ENCODE measurements around the gene PLXNA2. TPM values are rescaled to one million over a fixed set of nuclear protein-coding genes. Genes with fewer than 3 reads are reported as not detected.

PLXNA2 gene
- total and polyA plus RNA-seq, 2 of the 8 experiments (the other 6 are each of a cell fraction or from before 2014, with no cell fraction given), result 0.33 to 1.5 TPM

- no peak for TF ChIP-seq ATF2 (IDR thresholded peaks at IDR 0.05; ENCODE audit: low read length)
- no peak for TF ChIP-seq MAFK (IDR thresholded peaks at IDR 0.05; ENCODE audit: low read depth, low read length)
- no peak for TF ChIP-seq SP2 (IDR thresholded peaks at IDR 0.05; ENCODE audit: low read length)
- no peak for TF ChIP-seq TCF12 (IDR thresholded peaks at IDR 0.05; ENCODE audit: low read depth, low read length)
- TF ChIP-seq TAF7 (optimal IDR thresholded peaks at IDR 0.05; ENCODE audit: borderline replicate concordance, low read depth, low read length), result no peak
- Histone ChIP-seq H3K4ac (replicated peaks; ENCODE audit: insufficient read length, low read depth, low read length) (no peak overlapping the region), H3K23ac (ENCODE audit: insufficient read length) (no peak overlapping the region), H3K4me2 (ENCODE audit: insufficient read depth in 1 of 2, low read depth in 2 of 2, low read length in 2 of 2) (no peak overlapping the region), H3K4me3 (ENCODE audit: extremely low read depth in 1 of 4, insufficient read depth in 2 of 4, low read depth in 3 of 4, low read length in 4 of 4) (no peak overlapping the region), H3K14ac (ENCODE audit: insufficient read length) (no peak overlapping the region), H2BK120ac (replicated peaks; ENCODE audit: low read depth, low read length) (no peak overlapping the region), H3K9me3 (ENCODE audit: insufficient read depth in 2 of 2, low read depth in 1 of 2, low read length in 1 of 2) (no peaks in the 10 kb centered on the region), H3K79me2 (ENCODE audit: control insufficient read depth in 1 of 2, insufficient read depth in 2 of 2, low read length in 2 of 2) (no peaks in the 10 kb centered on the region), H2AK5ac (ENCODE audit: low read depth, low read length) (no peak overlapping the region), H2BK5ac (ENCODE audit: low read depth, low read length) (no peak overlapping the region), H4K20me1 (replicated peaks in 1 of 2; ENCODE audit: control insufficient read depth in 1 of 2, insufficient read depth in 2 of 2, low read length in 2 of 2) (no peaks in the 10 kb centered on the region), H3K56ac (replicated peaks; ENCODE audit: insufficient read length, low read depth, low read length) (no peak overlapping the region), H2BK15ac (ENCODE audit: low read length) (no peak overlapping the region), H3K79me1 (ENCODE audit: low read depth, low read length) (no peaks in the 10 kb centered on the region), H3K27me3 (replicated peaks in 1 of 4; ENCODE audit: control insufficient read depth in 3 of 4, extremely low read depth in 1 of 4, insufficient read depth in 3 of 4, low read length in 3 of 4) (no peaks in the 10 kb centered on the region), H3K23me2 (ENCODE audit: low read depth, low read length) (peaks cover 6% of the 10 kb centered on the region), H3K4me1 (replicated peaks in 1 of 4; ENCODE audit: control insufficient read depth in 3 of 4, insufficient read depth in 4 of 4, low read length in 3 of 4) (no peaks in the 10 kb centered on the region), H4K5ac (ENCODE audit: insufficient read length, low read depth, low read length) (no peak overlapping the region), H3K9ac (replicated peaks in 1 of 4; ENCODE audit: extremely low read depth in 1 of 4, low read depth in 3 of 4, low read length in 3 of 4) (no peak overlapping the region), H3K27ac (ENCODE audit: low read depth, low read length) (no peak overlapping the region), H4K91ac (replicated peaks; ENCODE audit: insufficient read length, low read length) (no peak overlapping the region), H3K36me3 (ENCODE audit: control insufficient read depth in 2 of 4, insufficient read depth in 4 of 4, low read length in 3 of 4) (no peaks in the 10 kb centered on the region), H3K18ac (ENCODE audit: extremely low read depth, low read length) (no peak overlapping the region), H4K8ac (ENCODE audit: extremely low read depth, insufficient read depth, low read length) (no peak overlapping the region; the same call in 1 of the 2 replicates), H2BK20ac (ENCODE audit: low read length) (no peak overlapping the region), H2AFZ (ENCODE audit: low read length) (no peak overlapping the region), H2BK12ac (ENCODE audit: low read depth, low read length) (no peak overlapping the region)
- no peak for FAIRE-seq
- 91% methylated on average over 9 of the region's 10 CpGs; no CpG with 5 or more reads in 1 of the 2 experiments for WGBS, 2 experiments (ENCODE audit: extremely low coverage in 1 of 2, insufficient coverage in 1 of 2, insufficient read length in 1 of 2, insufficient replicate concordance in 2 of 2, low coverage in 1 of 2, low lambda C conversion rate in 2 of 2, missing lambda C conversion rate in 1 of 2)
- CTCF ChIA-PET (ENCODE audit: partially characterized antibody), result interaction anchor here (0.6 to 3.0 kb wide), 12 partner anchors 10 to 149 kb away, joined by 3 to 13 read pairs (median 4); partner anchors contain the start of gene PLXNA2
- DNase-seq (ENCODE audit: low read depth in 1 of 2, low spot score in 2 of 2), result no peak
- POLR2A ChIA-PET (ENCODE audit: partially characterized antibody), result no interaction called here
These were observed 26.4 kb downstream of the PLXNA2 start for GRCh38 chr1:208217781-208218180.
